GM19023 (cell line): ENCODE measurements around the gene PRRT2.
"Not testable (repeated sequence)": the region's sequence is repeated elsewhere in the genome, so short reads cannot be mapped to it uniquely, and the experiment has no call there.

ENCODE experiments used
- ATAC-seq: cut with Tn5 transposase; IDR thresholded peaks from one replicate; pipeline ENCODE4 v1.9.1; 2021; ENCODE audit warnings: mild to moderate bottlenecking, moderate library complexity; ENCODE audit not compliant: unreplicated experiment

The PRRT2 gene

GRCh38 chr16:29831490-29831889 is 19.5 kb downstream of the PRRT2 start:
- no peak for ATAC-seq

GRCh38 chr16:29833219-29833618 is 21.2 kb downstream of the PRRT2 start:
- ATAC-seq, result not testable (repeated sequence)

GRCh38 chr16:29834079-29834478 is 22.1 kb downstream of the PRRT2 start:
- no peak for ATAC-seq

- no peak for ATAC-seq
Measured at GRCh38 chr16:29835926-29836325, 23.9 kb downstream of the PRRT2 start.

- ATAC-seq, result no peak
Measured at GRCh38 chr16:29836623-29837022, 24.6 kb downstream of the PRRT2 start.

GRCh38 chr16:29837841-29838240 is 25.8 kb downstream of the PRRT2 start:
- ATAC-seq, result no peak

GRCh38 chr16:29839822-29840221 is 27.8 kb downstream of the PRRT2 start:
- ATAC-seq, result no peak

- no peak for ATAC-seq
Measured at GRCh38 chr16:29840240-29840639, 28.2 kb downstream of the PRRT2 start.

- ATAC-seq, result no peak
Measured at GRCh38 chr16:29841631-29842030, 29.6 kb downstream of the PRRT2 start.

GRCh38 chr16:29842732-29843346 is 30.8 kb downstream of the PRRT2 start:
- ATAC-seq, result no peak

- no peak for ATAC-seq
Measured at GRCh38 chr16:29843931-29844330, 31.9 kb downstream of the PRRT2 start.

GRCh38 chr16:29844575-29845331 is 32.8 kb downstream of the PRRT2 start:
- no peak for ATAC-seq

- ATAC-seq, result no peak
Measured at GRCh38 chr16:29845656-29846055, 33.7 kb downstream of the PRRT2 start.

GRCh38 chr16:29848420-29849297 is 36.7 kb downstream of the PRRT2 start:
- ATAC-seq, result no peak

- ATAC-seq, result no peak
Measured at GRCh38 chr16:29849505-29849904, 37.5 kb downstream of the PRRT2 start.

- no peak for ATAC-seq
Measured at GRCh38 chr16:29850998-29851397, 39.0 kb downstream of the PRRT2 start.

- ATAC-seq, result no peak
Measured at GRCh38 chr16:29852654-29853053, 40.7 kb downstream of the PRRT2 start.

GRCh38 chr16:29854520-29855100 is 42.6 kb downstream of the PRRT2 start:
- no peak for ATAC-seq

- ATAC-seq, result no peak
Measured at GRCh38 chr16:29857133-29857760, 45.3 kb downstream of the PRRT2 start.

- ATAC-seq, result no peak
Measured at GRCh38 chr16:29858149-29858849, 46.3 kb downstream of the PRRT2 start.
